GM18505 (cell line): ENCODE data around the gene MT1E.
"Not testable (repeated sequence)": the region's sequence is repeated elsewhere in the genome, so short reads cannot be mapped to it uniquely, and the experiment has no call there.

ENCODE experiments used
- ATAC-seq: cut with Tn5 transposase; IDR thresholded peaks from one replicate; pipeline ENCODE4 v1.9.1; 2021; ENCODE audit not compliant: unreplicated experiment
- POLR2A ChIP-seq: IDR thresholded peaks from 4 replicates; pipeline ENCODE4 v1.6.1; 2011; ENCODE audit warnings: borderline replicate concordance; ENCODE audit not compliant: insufficient read depth, insufficient read length; ENCODE audit errors: extremely low read depth

The MT1E gene

GRCh38 chr16:56625140-56625942 lies at the start of gene MT1E:
MT1E (plus strand) TSS chr16:56625781; CDS start chr16:56625852, 71 bp downstream.
- ATAC-seq = no peak
- no peak for TF ChIP-seq POLR2A

- peak; percentile 95 for ATAC-seq
- no peak for TF ChIP-seq POLR2A
Measured at GRCh38 chr16:56576585-56577299, 48.8 kb upstream of the MT1E start.

DNA sequence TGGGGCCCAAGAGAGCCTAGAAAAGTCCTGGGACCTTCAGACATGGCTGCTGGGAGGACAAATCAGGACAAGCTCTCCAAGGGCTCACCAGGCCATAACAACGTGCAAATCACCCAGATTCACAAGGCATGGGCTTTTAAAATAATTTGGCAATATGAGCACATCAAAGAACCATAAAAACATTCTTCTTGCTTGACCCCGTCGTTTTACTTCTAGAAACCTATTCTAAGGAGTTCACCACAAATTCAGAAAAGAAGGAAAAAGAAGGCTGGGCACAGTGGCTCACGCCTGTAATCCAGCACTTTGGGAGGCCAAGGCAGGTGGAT lies 48.3 kb upstream of the MT1E start:
- no peak for TF ChIP-seq POLR2A
- ATAC-seq = no peak

GRCh38 chr16:56580391-56581048 lies 45.1 kb upstream of the MT1E start:
- no peak for TF ChIP-seq POLR2A
- no peak for ATAC-seq

- not testable (repeated sequence) for ATAC-seq
Measured at GRCh38 chr16:56582911-56583310, 42.7 kb upstream of the MT1E start.

- TF ChIP-seq POLR2A = no peak
- ATAC-seq = no peak
Measured at GRCh38 chr16:56583351-56584168, 42.0 kb upstream of the MT1E start.

DNA sequence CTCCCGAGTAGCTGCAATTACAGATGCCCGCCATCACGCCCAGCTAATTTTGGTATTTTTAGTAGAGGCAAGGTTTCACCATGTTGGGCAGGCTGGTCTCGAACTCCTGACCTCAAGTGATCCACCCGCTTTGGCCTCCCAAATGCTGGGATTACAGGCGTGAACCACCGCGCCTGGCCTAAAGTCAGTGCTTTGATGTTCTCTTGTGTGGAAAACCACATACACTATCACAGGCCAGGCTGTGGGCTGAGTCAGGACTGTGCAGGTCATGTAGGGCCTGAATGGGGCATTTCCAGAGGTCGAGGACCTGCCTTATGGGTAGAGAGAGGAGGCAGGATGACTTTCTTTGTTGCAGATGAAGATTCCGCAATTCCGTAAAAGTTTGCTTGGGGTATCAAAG lies 41.3 kb upstream of the MT1E start:
- no peak for ATAC-seq
- no peak for TF ChIP-seq POLR2A

- ATAC-seq = no peak
Measured at GRCh38 chr16:56588781-56589140, 36.8 kb upstream of the MT1E start.

DNA sequence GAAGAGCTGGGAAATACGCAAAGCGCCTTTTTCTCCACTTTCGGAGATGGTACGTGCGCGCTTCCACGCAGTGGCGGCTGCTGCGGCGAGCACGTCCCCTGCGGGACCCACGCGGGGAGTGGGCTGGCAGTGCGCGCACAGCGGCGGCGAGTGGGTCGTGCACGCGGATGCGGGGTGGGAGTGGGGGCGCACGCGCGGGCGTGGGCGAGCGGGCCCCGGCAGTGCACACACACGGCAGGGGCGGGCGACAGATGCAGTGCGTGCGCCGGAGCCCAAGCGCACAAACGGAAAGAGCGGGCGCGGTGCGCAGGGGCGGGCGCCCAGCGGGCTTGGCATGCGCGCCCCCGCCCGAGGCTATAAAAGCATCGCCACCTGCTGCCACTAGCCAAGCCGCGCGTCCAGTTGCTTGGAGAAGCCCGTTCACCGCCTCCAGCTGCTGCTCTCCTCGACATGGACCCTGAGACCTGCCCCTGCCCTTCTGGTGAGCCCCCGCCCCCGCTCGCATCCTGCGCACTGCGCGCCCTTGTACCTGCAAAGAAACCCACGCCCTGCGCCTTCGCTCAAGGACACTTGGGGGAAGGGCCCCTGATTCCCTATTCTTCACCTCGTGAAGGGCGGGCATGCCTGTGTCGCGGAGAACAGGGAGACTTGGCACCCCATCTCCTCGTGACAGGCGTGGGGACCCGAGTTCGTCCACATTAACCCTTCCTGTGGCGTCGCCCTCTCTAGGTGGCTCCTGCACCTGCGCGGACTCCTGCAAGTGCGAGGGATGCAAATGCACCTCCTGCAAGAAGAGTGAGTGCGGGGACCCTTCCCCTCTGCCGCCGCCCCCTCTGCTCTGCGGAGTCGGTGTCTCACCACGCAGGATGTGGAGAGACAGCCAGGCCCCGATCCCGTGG lies 36.2 kb upstream of the MT1E start, which contains the start of gene MT3:
Gene MT3, plus strand, starts transcription at position 388 of the 899 bp plus-strand sequence. Its CDS starts 63 bp downstream, at position 451.
- no peak for ATAC-seq

More at GRCh38 chr16:56588781-56589140, 36.8 kb upstream of the MT1E start:
- TF ChIP-seq POLR2A = no peak

GRCh38 chr16:56591377-56592060 lies 34.1 kb upstream of the MT1E start:
- no peak for TF ChIP-seq POLR2A
- no peak for ATAC-seq

More for the DNA sequence above, 36.2 kb upstream of the MT1E start, which contains the start of gene MT3:
- no peak for TF ChIP-seq POLR2A

GRCh38 chr16:56593573-56594291 lies 31.8 kb upstream of the MT1E start:
- ATAC-seq = no peak
- TF ChIP-seq POLR2A = no peak
